ENCODE results near the gene ZNF574.

DNA sequence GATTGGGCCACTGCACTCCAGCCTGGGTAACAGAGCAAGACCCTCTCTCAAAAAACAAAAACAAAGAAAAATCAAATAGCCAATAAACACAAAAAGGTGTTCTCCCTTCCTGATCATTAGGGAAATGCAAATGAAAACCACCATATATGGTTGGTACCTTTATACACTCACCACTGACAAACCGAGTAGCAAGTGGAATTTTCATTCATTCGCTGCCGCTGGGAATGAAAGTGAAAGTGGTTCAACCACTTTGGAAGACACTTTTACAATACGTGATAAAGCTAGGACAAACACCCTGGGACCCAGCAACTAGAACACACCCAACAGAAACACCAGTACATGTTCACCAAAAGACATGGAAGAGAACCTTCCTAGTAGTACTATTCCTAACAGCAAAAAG, 27.0 kb upstream of the ZNF574 start:
- no peak for TF ChIP-seq CTCF (IDR thresholded peaks at IDR 0.05)
- TF ChIP-seq POLR2A (IDR thresholded peaks at IDR 0.05), result no peak
